K562 (cell line): ENCODE measurements around the gene AHCYL2.

ENCODE experiments used
- BHLHE40 ChIP-seq: IDR thresholded peaks from 2 replicates; pipeline ENCODE4 v1.6.1; 2011; ENCODE audit warnings: low read length, improper control_type of control experiment
- CTCF ChIP-seq, 3 experiments: IDR thresholded peaks in 2 of 3; conservative IDR thresholded peaks in 1 of 3; 2 replicates each; pipeline ENCODE4 v1.5.1; 2011 to 2012; ENCODE audit warnings: low read length in 3 of 3, mild to moderate bottlenecking in 3 of 3, control low read depth in 2 of 3, improper control_type of control experiment in 1 of 3, inconsistent platforms in 1 of 3, low read depth in 1 of 3, mixed read lengths in 1 of 3, moderate library complexity in 1 of 3; ENCODE audit not compliant: insufficient read depth in 2 of 3
- HMG20A ChIP-seq: fragments of 450-650 bp; formaldehyde crosslinking; conservative IDR thresholded peaks from 2 replicates; pipeline ENCODE4 v1.4.0; 2020; ENCODE audit warnings: mild to moderate bottlenecking, mixed read lengths
- KAT7 ChIP-seq: sonication (generic); formaldehyde crosslinking; IDR thresholded peaks from 2 replicates; pipeline ENCODE4 v1.8.0; 2022; ENCODE audit warnings: missing genetic modification reagents, mild to moderate bottlenecking, borderline replicate concordance
- MXI1 ChIP-seq: IDR thresholded peaks from 2 replicates; pipeline ENCODE4 v1.6.1; 2011; ENCODE audit warnings: low read depth, mild to moderate bottlenecking, improper control_type of control experiment, low read length
- ZNF23 ChIP-seq: fragments of 250-450 bp; sonication (Bioruptor Pico); IDR thresholded peaks from 2 replicates; pipeline ENCODE4 v1.4.0; 2020; ENCODE audit warnings: mild to moderate bottlenecking
- TF ChIP-seq, protein P1 (sequence below): sonication (generic); formaldehyde crosslinking; IDR thresholded peaks from 2 replicates; pipeline ENCODE4 v1.8.0; 2022; ENCODE audit warnings: mild to moderate bottlenecking, low read depth, missing genetic modification reagents

DNA sequence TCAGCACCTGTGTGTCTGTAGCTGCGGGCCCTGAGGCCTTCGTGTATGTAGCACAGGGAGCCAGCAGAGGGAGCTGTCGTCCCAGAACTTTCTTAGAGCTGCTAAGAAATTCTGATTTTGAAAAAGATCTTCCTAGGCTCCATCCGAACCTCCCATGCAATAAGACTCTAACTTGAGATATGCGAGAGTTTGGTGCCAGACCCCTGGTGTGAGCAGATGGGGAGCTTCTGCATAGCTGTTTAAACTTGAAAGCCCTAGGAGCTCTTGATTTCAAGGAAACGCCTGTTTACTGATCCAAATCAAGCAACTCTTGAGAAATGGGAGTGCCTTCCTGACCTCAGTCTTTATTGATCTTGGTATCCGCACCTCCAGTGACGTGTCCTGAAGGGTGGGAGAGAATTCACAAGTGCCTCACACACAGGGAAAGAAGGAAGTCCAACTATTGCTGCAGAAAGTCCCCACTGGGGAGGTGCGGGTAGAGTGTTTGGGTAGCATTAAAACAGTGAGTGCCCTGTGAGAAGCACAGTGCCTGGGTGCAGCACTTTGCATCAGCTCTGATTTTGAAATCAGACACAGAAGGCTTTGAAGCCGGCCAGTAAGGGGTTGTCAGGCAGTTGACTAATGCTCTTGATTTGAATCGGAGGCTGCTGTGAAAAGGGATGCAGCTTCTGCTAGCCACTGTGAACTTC is 143.0 kb downstream of the AHCYL2 start:
- TF ChIP-seq KAT7 (CRISPR knock-in tag) (no peak), BHLHE40 (no peak), MXI1 (no peak), HMG20A (CRISPR knock-in tag) (no peak), ZNF23 (CRISPR knock-in tag) (no peak), CTCF (IDR thresholded peaks at IDR 0.05 in 2 of 3, conservative IDR thresholded peaks at IDR 0.05 in 1 of 3; ENCODE audit: insufficient read depth in 2 of 3, low read depth in 1 of 3, low read length in 3 of 3) (peak; percentile 91 to 99 (median 98))
- TF ChIP-seq, protein P1, sequence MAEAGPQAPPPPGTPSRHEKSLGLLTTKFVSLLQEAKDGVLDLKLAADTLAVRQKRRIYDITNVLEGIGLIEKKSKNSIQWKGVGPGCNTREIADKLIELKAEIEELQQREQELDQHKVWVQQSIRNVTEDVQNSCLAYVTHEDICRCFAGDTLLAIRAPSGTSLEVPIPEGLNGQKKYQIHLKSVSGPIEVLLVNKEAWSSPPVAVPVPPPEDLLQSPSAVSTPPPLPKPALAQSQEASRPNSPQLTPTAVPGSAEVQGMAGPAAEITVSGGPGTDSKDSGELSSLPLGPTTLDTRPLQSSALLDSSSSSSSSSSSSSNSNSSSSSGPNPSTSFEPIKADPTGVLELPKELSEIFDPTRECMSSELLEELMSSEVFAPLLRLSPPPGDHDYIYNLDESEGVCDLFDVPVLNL: no peak
